ENCODE results near the gene OAS1.

The OAS1 gene

DNA sequence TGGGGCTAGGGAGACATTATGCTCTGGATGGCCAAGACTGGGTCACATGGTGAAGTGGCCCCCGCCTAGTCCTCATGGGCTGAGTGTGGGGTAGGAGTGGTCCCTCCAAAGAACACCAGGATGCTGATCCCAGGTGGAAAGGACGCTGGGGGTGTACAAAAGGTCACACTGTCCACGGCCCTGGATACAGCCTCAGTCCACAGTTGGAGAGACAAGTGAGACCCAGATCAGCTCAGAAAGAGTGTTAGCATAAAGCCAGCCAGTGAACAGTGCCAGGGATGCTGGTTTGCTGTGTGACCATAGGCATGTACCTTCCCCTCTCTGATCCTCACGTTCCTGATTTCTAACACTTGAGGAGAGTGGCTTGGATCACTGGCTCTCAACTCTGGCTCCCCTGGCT is 58.2 kb downstream of the OAS1 start:
- Histone ChIP-seq H3K79me2 (ENCODE audit: low read length) (no peaks in the 10 kb centered on the region), H3K4me1 (ENCODE audit: low read length) (no peaks in the 10 kb centered on the region), H3K36me3 (replicated peaks; ENCODE audit: low read depth, low read length) (peaks cover 11% of the 10 kb centered on the region), H3K9me3 (ENCODE audit: insufficient read depth, low read length) (no peaks in the 10 kb centered on the region), H3K4me3 (ENCODE audit: low read length) (no peak overlapping the region), H2AFZ (ENCODE audit: low read depth, low read length) (no peak overlapping the region), H3K27ac (ENCODE audit: low read length) (no peak overlapping the region), H3K4me2 (ENCODE audit: low read length) (no peak overlapping the region), H3K9ac (ENCODE audit: low read length) (no peak overlapping the region), H4K20me1 (ENCODE audit: insufficient read depth, low read length) (no peaks in the 10 kb centered on the region), H3K27me3 (ENCODE audit: low read depth, low read length) (no peaks in the 10 kb centered on the region)
- TF ChIP-seq, protein P1, sequence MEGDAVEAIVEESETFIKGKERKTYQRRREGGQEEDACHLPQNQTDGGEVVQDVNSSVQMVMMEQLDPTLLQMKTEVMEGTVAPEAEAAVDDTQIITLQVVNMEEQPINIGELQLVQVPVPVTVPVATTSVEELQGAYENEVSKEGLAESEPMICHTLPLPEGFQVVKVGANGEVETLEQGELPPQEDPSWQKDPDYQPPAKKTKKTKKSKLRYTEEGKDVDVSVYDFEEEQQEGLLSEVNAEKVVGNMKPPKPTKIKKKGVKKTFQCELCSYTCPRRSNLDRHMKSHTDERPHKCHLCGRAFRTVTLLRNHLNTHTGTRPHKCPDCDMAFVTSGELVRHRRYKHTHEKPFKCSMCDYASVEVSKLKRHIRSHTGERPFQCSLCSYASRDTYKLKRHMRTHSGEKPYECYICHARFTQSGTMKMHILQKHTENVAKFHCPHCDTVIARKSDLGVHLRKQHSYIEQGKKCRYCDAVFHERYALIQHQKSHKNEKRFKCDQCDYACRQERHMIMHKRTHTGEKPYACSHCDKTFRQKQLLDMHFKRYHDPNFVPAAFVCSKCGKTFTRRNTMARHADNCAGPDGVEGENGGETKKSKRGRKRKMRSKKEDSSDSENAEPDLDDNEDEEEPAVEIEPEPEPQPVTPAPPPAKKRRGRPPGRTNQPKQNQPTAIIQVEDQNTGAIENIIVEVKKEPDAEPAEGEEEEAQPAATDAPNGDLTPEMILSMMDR (IDR thresholded peaks at IDR 0.05; ENCODE audit: low read depth, low read length): no peak
- TF ChIP-seq EZH2phosphoT487 (IDR thresholded peaks at IDR 0.05; ENCODE audit: low read depth): no peak

DNA sequence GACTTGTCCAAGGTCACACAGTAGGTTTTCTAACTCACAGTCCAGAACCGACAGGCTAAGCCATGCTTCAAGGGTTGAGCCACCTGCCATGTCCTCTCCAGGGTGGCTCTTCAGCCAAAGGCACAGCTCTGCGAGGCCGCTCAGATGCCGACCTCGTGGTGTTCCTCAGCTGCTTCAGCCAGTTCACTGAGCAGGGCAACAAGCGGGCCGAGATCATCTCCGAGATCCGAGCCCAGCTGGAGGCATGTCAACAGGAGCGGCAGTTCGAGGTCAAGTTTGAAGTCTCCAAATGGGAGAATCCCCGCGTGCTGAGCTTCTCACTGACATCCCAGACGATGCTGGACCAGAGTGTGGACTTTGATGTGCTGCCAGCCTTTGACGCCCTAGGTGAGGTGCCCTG is 58.9 kb downstream of the OAS1 start:
- Histone ChIP-seq H4K20me1 (ENCODE audit: insufficient read depth, low read length) (no peaks in the 10 kb centered on the region), H3K27ac (ENCODE audit: low read length) (no peak overlapping the region), H3K4me2 (ENCODE audit: low read length) (no peak overlapping the region), H3K9ac (ENCODE audit: low read length) (no peak overlapping the region), H3K9me3 (ENCODE audit: insufficient read depth, low read length) (no peaks in the 10 kb centered on the region), H2AFZ (ENCODE audit: low read depth, low read length) (no peak overlapping the region), H3K36me3 (replicated peaks; ENCODE audit: low read depth, low read length) (peaks cover 11% of the 10 kb centered on the region), H3K79me2 (ENCODE audit: low read length) (no peaks in the 10 kb centered on the region), H3K4me1 (ENCODE audit: low read length) (no peaks in the 10 kb centered on the region), H3K27me3 (ENCODE audit: low read depth, low read length) (no peaks in the 10 kb centered on the region), H3K4me3 (ENCODE audit: low read length) (no peak overlapping the region)
- TF ChIP-seq, protein P1 (IDR thresholded peaks at IDR 0.05; ENCODE audit: low read depth, low read length): no peak
- TF ChIP-seq EZH2phosphoT487 (IDR thresholded peaks at IDR 0.05; ENCODE audit: low read depth): no peak

DNA sequence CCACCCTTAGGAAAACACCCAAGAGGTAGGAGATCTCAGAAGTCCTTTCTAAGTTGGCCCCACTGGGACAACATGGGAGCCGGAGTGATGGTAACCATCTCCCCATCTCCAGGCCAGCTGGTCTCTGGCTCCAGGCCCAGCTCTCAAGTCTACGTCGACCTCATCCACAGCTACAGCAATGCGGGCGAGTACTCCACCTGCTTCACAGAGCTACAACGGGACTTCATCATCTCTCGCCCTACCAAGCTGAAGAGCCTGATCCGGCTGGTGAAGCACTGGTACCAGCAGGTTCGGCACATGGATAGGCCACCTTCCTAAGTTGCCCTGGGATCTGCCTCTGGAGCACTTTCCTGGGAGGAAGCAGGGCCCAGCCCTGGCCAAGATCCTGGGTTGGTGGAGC is 60.5 kb downstream of the OAS1 start:
- Histone ChIP-seq H3K9ac (ENCODE audit: low read length) (no peak overlapping the region), H3K4me3 (ENCODE audit: low read length) (no peak overlapping the region), H3K4me2 (ENCODE audit: low read length) (no peak overlapping the region), H3K27me3 (ENCODE audit: low read depth, low read length) (no peaks in the 10 kb centered on the region), H2AFZ (ENCODE audit: low read depth, low read length) (no peak overlapping the region), H4K20me1 (ENCODE audit: insufficient read depth, low read length) (no peaks in the 10 kb centered on the region), H3K79me2 (ENCODE audit: low read length) (no peaks in the 10 kb centered on the region), H3K4me1 (ENCODE audit: low read length) (no peaks in the 10 kb centered on the region), H3K9me3 (ENCODE audit: insufficient read depth, low read length) (no peaks in the 10 kb centered on the region), H3K36me3 (replicated peaks; ENCODE audit: low read depth, low read length) (no peaks in the 10 kb centered on the region), H3K27ac (ENCODE audit: low read length) (no peak overlapping the region)
- TF ChIP-seq, protein P1 (IDR thresholded peaks at IDR 0.05; ENCODE audit: low read depth, low read length): no peak
- no peak for TF ChIP-seq EZH2phosphoT487 (IDR thresholded peaks at IDR 0.05; ENCODE audit: low read depth)

DNA sequence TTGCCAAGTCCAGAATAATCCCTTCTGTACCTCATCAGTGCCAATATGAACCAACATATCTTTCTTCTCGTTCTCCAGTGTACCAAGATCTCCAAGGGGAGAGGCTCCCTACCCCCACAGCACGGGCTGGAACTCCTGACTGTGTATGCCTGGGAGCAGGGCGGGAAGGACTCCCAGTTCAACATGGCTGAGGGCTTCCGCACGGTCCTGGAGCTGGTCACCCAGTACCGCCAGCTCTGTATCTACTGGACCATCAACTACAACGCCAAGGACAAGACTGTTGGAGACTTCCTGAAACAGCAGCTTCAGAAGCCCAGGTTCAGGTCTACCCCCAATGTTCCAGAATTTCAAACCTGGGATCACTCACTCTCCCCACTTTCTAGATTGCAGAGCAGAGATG is 61.1 kb downstream of the OAS1 start:
- Histone ChIP-seq H3K4me2 (ENCODE audit: low read length) (no peak overlapping the region), H3K79me2 (ENCODE audit: low read length) (no peaks in the 10 kb centered on the region), H2AFZ (ENCODE audit: low read depth, low read length) (no peak overlapping the region), H3K9ac (ENCODE audit: low read length) (no peak overlapping the region), H3K9me3 (ENCODE audit: insufficient read depth, low read length) (no peaks in the 10 kb centered on the region), H3K4me1 (ENCODE audit: low read length) (no peaks in the 10 kb centered on the region), H3K4me3 (ENCODE audit: low read length) (no peak overlapping the region), H3K36me3 (replicated peaks; ENCODE audit: low read depth, low read length) (no peaks in the 10 kb centered on the region), H3K27ac (ENCODE audit: low read length) (no peak overlapping the region), H4K20me1 (ENCODE audit: insufficient read depth, low read length) (no peaks in the 10 kb centered on the region), H3K27me3 (ENCODE audit: low read depth, low read length) (no peaks in the 10 kb centered on the region)
- TF ChIP-seq EZH2phosphoT487 (IDR thresholded peaks at IDR 0.05; ENCODE audit: low read depth): no peak
- TF ChIP-seq, protein P1 (IDR thresholded peaks at IDR 0.05; ENCODE audit: low read depth, low read length): no peak

All from OCI-LY3 (cell line).